ENCODE data around the gene PPY.

- no peak for TF ChIP-seq CTCF (IDR thresholded peaks at IDR 0.05; ENCODE audit: poor library complexity)
- TF ChIP-seq EZH2 (IDR thresholded peaks at IDR 0.05; ENCODE audit: borderline replicate concordance), result no peak
Observed at GRCh38 chr17:43984521-43984920, 42.2 kb upstream of the PPY start.
